ENCODE results near the gene LRRC8D. TPM values are rescaled to one million over a fixed set of nuclear protein-coding genes. Genes with fewer than 3 reads are reported as not detected.

LRRC8D gene
- total RNA-seq, 4 donors from 2014 or later: 14.4 to 17.7 (median 15.7) TPM

DNA sequence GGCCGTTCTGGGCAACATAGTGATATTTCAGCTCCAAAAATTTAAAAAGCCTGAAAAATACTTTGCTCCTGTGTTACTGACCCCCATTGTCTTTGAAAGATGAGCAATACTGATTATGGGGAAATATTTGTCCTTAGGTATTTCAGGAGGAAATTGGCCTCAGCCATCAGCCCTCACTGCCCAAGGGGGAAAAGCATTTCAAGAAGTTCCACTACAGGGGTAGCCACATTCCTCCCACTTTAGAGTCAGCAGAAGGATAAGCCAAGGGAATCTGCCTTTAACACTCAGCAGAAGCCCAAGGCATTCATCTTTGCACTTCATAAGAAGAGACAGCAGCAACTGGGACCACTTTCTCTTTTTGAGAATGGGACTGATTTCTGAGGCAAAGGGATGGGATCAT is 133.6 kb downstream of the LRRC8D start:
- TF ChIP-seq, protein P1, sequence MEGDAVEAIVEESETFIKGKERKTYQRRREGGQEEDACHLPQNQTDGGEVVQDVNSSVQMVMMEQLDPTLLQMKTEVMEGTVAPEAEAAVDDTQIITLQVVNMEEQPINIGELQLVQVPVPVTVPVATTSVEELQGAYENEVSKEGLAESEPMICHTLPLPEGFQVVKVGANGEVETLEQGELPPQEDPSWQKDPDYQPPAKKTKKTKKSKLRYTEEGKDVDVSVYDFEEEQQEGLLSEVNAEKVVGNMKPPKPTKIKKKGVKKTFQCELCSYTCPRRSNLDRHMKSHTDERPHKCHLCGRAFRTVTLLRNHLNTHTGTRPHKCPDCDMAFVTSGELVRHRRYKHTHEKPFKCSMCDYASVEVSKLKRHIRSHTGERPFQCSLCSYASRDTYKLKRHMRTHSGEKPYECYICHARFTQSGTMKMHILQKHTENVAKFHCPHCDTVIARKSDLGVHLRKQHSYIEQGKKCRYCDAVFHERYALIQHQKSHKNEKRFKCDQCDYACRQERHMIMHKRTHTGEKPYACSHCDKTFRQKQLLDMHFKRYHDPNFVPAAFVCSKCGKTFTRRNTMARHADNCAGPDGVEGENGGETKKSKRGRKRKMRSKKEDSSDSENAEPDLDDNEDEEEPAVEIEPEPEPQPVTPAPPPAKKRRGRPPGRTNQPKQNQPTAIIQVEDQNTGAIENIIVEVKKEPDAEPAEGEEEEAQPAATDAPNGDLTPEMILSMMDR (IDR thresholded peaks at IDR 0.05): no peak
- TF ChIP-seq POLR2A (IDR thresholded peaks at IDR 0.05): no peak
- no peak overlapping the region for H3K4me3 ChIP-seq (ENCODE audit: low read depth, poor library complexity, severe bottlenecking)
- intact Hi-C loops (cut with DNase I; ENCODE audit: low total_unique reads): no loop called here
- 85 to 87% methylated on average over 1 of the region's 1 CpG for WGBS, 2 donors
- no peak for DNase-seq (ENCODE audit: low spot score in 2 of 2)

DNA sequence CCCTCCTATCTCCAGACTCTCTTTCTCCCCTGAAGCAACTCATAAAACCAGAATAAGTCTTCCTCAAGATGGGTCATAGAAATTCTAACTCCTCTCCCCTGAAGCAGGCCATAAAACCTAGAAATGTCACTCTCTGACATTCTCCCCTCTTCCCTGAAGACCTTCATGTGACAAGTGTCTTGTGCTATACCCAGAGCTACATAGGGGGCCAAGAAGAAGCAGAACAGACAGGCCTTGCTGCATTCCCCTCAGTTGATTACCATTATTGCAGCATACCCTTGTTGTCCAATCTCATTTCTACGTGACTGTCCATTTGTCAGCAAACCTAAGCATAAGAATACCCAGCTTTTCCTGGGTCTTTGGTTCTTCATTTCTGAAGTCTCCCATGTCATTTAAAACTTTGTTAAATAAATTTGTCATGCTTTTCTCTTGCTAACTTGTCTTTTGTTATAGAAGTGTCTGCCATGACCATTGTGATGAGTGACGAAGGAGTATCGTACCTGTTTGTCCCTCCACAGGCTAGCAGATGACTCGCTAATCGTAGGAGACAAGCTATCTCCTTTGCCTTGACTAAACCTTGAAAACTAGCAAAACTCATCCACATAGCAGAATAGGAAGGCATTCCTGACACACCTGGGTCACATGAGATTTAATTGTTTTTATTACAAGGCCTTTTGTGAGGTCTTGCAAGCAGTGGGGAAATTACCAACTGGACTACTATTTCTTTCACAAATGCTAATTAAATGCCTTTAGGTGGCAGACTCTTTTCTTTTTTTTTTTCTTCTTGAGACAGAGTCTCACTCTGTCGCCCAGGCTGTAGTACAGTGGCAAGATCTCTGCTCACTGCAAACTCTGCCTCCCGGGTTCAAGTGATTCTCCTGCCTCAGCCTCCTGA is 134.7 kb downstream of the LRRC8D start:
- WGBS, 2 donors: 97% methylated on average over 7 of the region's 7 CpGs
- TF ChIP-seq, protein P1 (IDR thresholded peaks at IDR 0.05): no peak
- TF ChIP-seq POLR2A (IDR thresholded peaks at IDR 0.05): no peak
- intact Hi-C loops (cut with DNase I; ENCODE audit: low total_unique reads): no loop called here
- no peak for DNase-seq (ENCODE audit: low spot score in 2 of 2)
- H3K4me3 ChIP-seq (ENCODE audit: low read depth, poor library complexity, severe bottlenecking): no peak overlapping the region

DNA sequence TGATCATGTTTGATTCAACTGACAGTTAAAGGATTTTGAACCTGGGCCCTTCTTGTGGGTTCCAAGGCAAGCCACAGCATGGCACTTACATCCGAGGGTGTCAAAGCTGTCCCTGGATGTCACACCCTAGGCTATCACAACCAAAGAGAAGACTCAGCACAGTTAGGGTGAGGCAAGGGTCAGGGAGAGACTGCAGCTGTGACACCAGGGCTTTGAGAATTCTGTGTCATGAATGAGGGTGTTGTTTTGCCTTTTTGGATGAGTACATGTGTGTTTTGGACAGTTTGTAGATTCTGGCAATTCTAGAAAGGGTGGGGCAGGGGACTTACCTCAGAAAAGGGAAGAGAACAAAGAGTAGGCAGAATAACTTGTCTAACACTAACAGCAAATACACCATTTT is 136.3 kb downstream of the LRRC8D start:
- no peak for TF ChIP-seq POLR2A (IDR thresholded peaks at IDR 0.05)
- TF ChIP-seq, protein P1 (IDR thresholded peaks at IDR 0.05): no peak
- WGBS, 2 donors: 21 to 41% methylated on average over 1 of the region's 1 CpG
- no peak overlapping the region for H3K4me3 ChIP-seq (ENCODE audit: low read depth, poor library complexity, severe bottlenecking)
- intact Hi-C loops (cut with DNase I; ENCODE audit: low total_unique reads): no loop called here
- DNase-seq (ENCODE audit: low spot score in 2 of 2): no peak

DNA sequence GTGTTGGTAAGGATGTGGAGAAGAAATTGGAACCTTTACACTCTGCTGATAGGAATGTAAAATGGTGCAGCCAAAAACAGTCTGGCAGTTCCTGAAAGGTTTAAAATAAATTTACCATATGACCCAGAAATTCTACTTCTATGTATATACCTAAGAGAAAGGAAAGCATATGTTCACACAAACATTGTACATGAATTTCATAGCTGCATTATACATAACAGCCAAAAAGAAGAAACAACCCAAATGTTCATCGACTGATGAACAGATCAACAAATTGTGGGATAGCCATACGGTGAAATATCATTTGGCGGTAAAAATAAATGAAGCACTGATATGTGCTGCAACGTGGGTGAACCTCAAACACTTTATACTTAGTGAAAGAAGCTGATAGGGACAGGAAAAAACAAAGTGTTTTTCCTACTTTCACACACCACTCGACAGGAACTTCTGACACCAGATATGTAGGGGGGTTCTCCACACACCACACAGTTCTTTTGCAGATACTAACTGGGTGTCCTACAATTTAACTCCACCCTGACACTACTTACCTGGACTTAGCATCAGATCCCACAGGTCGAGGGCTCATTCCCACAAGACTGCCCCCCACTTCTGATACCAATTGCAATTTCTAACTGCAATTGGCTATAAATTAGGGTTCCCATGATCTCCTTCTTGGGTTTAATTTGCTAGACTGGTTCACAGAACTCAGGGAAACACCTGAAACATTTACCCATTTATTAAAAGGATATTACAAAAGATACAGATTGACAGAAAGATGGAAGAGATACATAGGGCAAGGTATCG is 138.2 kb downstream of the LRRC8D start:
- no peak for DNase-seq (ENCODE audit: low spot score in 2 of 2)
- H3K4me3 ChIP-seq (ENCODE audit: low read depth, poor library complexity, severe bottlenecking): no peak overlapping the region
- WGBS, 2 donors: 89 to 92% methylated on average over 7 of the region's 7 CpGs
- TF ChIP-seq, protein P1 (IDR thresholded peaks at IDR 0.05): no peak
- no peak for TF ChIP-seq POLR2A (IDR thresholded peaks at IDR 0.05)
- intact Hi-C loops (cut with DNase I; ENCODE audit: low total_unique reads): no loop called here

- H3K4me3 ChIP-seq (ENCODE audit: low read depth, poor library complexity, severe bottlenecking): no peak overlapping the region
- TF ChIP-seq, protein P1 (IDR thresholded peaks at IDR 0.05): no peak
- no peak for TF ChIP-seq POLR2A (IDR thresholded peaks at IDR 0.05)
- DNase-seq (ENCODE audit: low spot score in 2 of 2): no peak
- WGBS, 2 donors: 88 to 92% methylated on average over 2 of the region's 2 CpGs
- intact Hi-C loops (cut with DNase I; ENCODE audit: low total_unique reads): no loop called here
Measured at GRCh38 chr1:89959719-89960118, 138.9 kb downstream of the LRRC8D start.

Measured in lower leg skin (tissue), 4 donors.